ENCODE results near the gene RAPSN. TPM values are rescaled to one million over a fixed set of nuclear protein-coding genes. Genes with fewer than 3 reads are reported as not detected.

Gene RAPSN
- total and polyA plus RNA-seq, 2 experiments from 2014 or later = 0.17 to 0.23 TPM

DNA sequence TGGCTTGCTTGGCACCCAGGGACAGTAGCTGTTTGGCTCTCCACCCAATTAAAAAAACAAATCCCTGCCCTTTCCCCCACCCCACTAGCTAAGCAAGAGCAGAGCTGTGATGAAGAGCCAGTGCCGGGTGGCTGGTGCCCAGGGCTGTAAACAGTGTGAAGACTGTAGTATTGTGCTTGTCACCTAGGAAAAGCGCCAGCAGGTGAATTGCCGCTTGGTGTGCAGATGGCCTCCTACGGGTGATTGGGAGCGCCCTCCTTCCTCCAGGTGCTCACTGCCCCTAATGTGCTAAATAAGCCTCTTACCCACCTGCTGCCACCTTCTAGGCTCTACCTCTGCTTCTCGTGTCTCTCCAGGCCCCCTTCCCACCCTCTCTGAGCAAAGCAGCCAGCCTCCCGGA is 18.4 kb upstream of the RAPSN start:
- Mint-ChIP-seq H3K27me3 (ENCODE audit: insufficient read depth, low read depth, poor library complexity) (peaks cover 16% of the 10 kb centered on the region), H3K4me3 (peak overlapping the region; percentile 7; the same call in 1 of the 3 replicates), H3K27ac (peak overlapping the region; percentile 89), H3K9me3 (no peaks in the 10 kb centered on the region), H3K4me1 (peaks cover 53% of the 10 kb centered on the region), H3K36me3 (ENCODE audit: low read depth) (peaks cover 51% of the 10 kb centered on the region)
- Histone ChIP-seq H4K20me1 (replicated peaks; ENCODE audit: insufficient read depth) (peaks cover 51% of the 10 kb centered on the region), H3K27me3 (ENCODE audit: insufficient read depth) (no peaks in the 10 kb centered on the region), H3K79me2 (replicated peaks; ENCODE audit: insufficient read depth) (peaks cover 67% of the 10 kb centered on the region), H3K27ac (ENCODE audit: low read depth) (peak overlapping the region; percentile 80; the same call in 1 of the 2 replicates), H3F3A (replicated peaks; ENCODE audit: low read depth) (peaks cover 15% of the 10 kb centered on the region; the same call in 1 of the 2 replicates), H3K9me2 (ENCODE audit: insufficient read depth) (no peaks in the 10 kb centered on the region), H3K36me3 (ENCODE audit: insufficient read depth) (peaks cover 38% of the 10 kb centered on the region), H3K4me1 (ENCODE audit: insufficient read depth) (peaks cover 37% of the 10 kb centered on the region), H3K4me3 (no peak overlapping the region), H2AFZ (no peak overlapping the region), H3K4me2 (0 out of 2 replicates have a peak overlapping the region, but pooled peaks have one; percentile 14)
- DNase-seq (ENCODE audit: low spot score) (no peak), ATAC-seq (peak; percentile 8)
- TF ChIP-seq, protein P1, sequence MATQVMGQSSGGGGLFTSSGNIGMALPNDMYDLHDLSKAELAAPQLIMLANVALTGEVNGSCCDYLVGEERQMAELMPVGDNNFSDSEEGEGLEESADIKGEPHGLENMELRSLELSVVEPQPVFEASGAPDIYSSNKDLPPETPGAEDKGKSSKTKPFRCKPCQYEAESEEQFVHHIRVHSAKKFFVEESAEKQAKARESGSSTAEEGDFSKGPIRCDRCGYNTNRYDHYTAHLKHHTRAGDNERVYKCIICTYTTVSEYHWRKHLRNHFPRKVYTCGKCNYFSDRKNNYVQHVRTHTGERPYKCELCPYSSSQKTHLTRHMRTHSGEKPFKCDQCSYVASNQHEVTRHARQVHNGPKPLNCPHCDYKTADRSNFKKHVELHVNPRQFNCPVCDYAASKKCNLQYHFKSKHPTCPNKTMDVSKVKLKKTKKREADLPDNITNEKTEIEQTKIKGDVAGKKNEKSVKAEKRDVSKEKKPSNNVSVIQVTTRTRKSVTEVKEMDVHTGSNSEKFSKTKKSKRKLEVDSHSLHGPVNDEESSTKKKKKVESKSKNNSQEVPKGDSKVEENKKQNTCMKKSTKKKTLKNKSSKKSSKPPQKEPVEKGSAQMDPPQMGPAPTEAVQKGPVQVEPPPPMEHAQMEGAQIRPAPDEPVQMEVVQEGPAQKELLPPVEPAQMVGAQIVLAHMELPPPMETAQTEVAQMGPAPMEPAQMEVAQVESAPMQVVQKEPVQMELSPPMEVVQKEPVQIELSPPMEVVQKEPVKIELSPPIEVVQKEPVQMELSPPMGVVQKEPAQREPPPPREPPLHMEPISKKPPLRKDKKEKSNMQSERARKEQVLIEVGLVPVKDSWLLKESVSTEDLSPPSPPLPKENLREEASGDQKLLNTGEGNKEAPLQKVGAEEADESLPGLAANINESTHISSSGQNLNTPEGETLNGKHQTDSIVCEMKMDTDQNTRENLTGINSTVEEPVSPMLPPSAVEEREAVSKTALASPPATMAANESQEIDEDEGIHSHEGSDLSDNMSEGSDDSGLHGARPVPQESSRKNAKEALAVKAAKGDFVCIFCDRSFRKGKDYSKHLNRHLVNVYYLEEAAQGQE (IDR thresholded peaks at IDR 0.05; ENCODE audit: unreplicated experiment) = no peak
- no peak for TF ChIP-seq ZNF114 (CRISPR knock-in tag; IDR thresholded peaks at IDR 0.05)
- no peak for TF ChIP-seq CREB1 (CRISPR knock-in tag; IDR thresholded peaks at IDR 0.05; ENCODE audit: low read depth)
- TF ChIP-seq POLR2AphosphoS5 (IDR thresholded peaks at IDR 0.05; ENCODE audit: low read depth) = no peak
- TF ChIP-seq, protein P2, sequence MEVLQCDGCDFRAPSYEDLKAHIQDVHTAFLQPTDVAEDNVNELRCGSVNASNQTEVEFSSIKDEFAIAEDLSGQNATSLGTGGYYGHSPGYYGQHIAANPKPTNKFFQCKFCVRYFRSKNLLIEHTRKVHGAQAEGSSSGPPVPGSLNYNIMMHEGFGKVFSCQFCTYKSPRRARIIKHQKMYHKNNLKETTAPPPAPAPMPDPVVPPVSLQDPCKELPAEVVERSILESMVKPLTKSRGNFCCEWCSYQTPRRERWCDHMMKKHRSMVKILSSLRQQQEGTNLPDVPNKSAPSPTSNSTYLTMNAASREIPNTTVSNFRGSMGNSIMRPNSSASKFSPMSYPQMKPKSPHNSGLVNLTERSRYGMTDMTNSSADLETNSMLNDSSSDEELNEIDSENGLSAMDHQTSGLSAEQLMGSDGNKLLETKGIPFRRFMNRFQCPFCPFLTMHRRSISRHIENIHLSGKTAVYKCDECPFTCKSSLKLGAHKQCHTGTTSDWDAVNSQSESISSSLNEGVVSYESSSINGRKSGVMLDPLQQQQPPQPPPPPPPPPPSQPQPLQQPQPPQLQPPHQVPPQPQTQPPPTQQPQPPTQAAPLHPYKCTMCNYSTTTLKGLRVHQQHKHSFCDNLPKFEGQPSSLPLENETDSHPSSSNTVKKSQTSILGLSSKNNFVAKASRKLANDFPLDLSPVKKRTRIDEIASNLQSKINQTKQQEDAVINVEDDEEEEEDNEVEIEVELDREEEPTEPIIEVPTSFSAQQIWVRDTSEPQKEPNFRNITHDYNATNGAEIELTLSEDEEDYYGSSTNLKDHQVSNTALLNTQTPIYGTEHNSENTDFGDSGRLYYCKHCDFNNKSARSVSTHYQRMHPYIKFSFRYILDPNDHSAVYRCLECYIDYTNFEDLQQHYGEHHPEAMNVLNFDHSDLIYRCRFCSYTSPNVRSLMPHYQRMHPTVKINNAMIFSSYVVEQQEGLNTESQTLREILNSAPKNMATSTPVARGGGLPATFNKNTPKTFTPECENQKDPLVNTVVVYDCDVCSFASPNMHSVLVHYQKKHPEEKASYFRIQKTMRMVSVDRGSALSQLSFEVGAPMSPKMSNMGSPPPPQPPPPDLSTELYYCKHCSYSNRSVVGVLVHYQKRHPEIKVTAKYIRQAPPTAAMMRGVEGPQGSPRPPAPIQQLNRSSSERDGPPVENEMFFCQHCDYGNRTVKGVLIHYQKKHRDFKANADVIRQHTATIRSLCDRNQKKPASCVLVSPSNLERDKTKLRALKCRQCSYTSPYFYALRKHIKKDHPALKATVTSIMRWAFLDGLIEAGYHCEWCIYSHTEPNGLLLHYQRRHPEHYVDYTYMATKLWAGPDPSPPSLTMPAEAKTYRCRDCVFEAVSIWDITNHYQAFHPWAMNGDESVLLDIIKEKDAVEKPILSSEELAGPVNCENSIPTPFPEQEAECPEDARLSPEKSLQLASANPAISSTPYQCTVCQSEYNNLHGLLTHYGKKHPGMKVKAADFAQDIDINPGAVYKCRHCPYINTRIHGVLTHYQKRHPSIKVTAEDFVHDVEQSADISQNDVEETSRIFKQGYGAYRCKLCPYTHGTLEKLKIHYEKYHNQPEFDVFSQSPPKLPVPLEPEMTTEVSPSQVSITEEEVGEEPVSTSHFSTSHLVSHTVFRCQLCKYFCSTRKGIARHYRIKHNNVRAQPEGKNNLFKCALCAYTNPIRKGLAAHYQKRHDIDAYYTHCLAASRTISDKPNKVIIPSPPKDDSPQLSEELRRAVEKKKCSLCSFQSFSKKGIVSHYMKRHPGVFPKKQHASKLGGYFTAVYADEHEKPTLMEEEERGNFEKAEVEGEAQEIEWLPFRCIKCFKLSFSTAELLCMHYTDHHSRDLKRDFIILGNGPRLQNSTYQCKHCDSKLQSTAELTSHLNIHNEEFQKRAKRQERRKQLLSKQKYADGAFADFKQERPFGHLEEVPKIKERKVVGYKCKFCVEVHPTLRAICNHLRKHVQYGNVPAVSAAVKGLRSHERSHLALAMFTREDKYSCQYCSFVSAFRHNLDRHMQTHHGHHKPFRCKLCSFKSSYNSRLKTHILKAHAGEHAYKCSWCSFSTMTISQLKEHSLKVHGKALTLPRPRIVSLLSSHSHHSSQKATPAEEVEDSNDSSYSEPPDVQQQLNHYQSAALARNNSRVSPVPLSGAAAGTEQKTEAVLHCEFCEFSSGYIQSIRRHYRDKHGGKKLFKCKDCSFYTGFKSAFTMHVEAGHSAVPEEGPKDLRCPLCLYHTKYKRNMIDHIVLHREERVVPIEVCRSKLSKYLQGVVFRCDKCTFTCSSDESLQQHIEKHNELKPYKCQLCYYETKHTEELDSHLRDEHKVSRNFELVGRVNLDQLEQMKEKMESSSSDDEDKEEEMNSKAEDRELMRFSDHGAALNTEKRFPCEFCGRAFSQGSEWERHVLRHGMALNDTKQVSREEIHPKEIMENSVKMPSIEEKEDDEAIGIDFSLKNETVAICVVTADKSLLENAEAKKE (CRISPR knock-in tag; IDR thresholded peaks at IDR 0.05) = no peak
- no peak for TF ChIP-seq EZH2 (IDR thresholded peaks at IDR 0.05; ENCODE audit: low read depth, unreplicated experiment)
- no peak for TF ChIP-seq JUNB (IDR thresholded peaks at IDR 0.05; ENCODE audit: unreplicated experiment)
- no peak for TF ChIP-seq NANOG (IDR thresholded peaks at IDR 0.05; ENCODE audit: borderline replicate concordance)
- TF ChIP-seq ZNF331 (CRISPR knock-in tag; IDR thresholded peaks at IDR 0.05; ENCODE audit: low read depth) = no peak
- no peak for TF ChIP-seq STAT1 (IDR thresholded peaks at IDR 0.05; ENCODE audit: unreplicated experiment)
